SK-N-SH (cell line): Measurements from ENCODE around the gene YIPF5. TPM values are rescaled to one million over a fixed set of nuclear protein-coding genes. Genes with fewer than 3 reads are reported as not detected.

Experiments
- CTCF ChIA-PET: fragments of 300-600, 350-600 bp; formaldehyde crosslinking; extraction: SDS; loops from one replicate; lab custom pipeline; 2021; lab: Yijun Ruan, JAX
- POLR2A ChIA-PET: fragments of 350-600 bp; sonication (Branson Sonifier 250); formaldehyde crosslinking; extraction: SDS; loops from one replicate; lab custom pipeline; 2020; ENCODE audit warnings: antibody characterized with exemption, inconsistent platforms; lab: Yijun Ruan, JAX
- DNase-seq: peaks from one replicate; pipeline ENCODE4 v3.0.0; 2012
- H2AFZ ChIP-seq: fragments of 200-600 bp; sonication (generic); 2 replicates; pipeline ENCODE4 v1.8.1; 2016; ENCODE audit warnings: antibody characterized with exemption, mild to moderate bottlenecking, low read depth
- H3F3A ChIP-seq: fragments of 200-600 bp; sonication (generic); replicated peaks from 2 replicates; pipeline ENCODE3; 2016; ENCODE audit warnings: antibody characterized with exemption, mild to moderate bottlenecking; ENCODE audit not compliant: insufficient read depth
- H3K27ac ChIP-seq, 2 experiments: fragments of 200-500 bp in 1 of 2; fragments of 200-600 bp in 1 of 2; sonication (Bioruptor generic) in 1 of 2; sonication (generic), shearing (Covaris generic) in 1 of 2; 2 replicates each; pipeline versions ENCODE4 v1.5.1 to v1.6.1; 2014 to 2016; ENCODE audit warnings: low read depth in 2 of 2, inconsistent platforms in 1 of 2, low read length in 1 of 2, mild to moderate bottlenecking in 1 of 2, mixed read lengths in 1 of 2
- H3K27me3 ChIP-seq: fragments of 200-600 bp; sonication (generic), shearing (Covaris generic); 2 replicates; pipeline ENCODE4 v1.6.1; 2016; ENCODE audit warnings: mixed run types; ENCODE audit not compliant: insufficient read depth
- H3K36me3 ChIP-seq, 2 experiments: fragments of 200-500 bp in 1 of 2; fragments of 200-600 bp in 1 of 2; sonication (Bioruptor generic) in 1 of 2; sonication (generic) in 1 of 2; replicated peaks in 1 of 2; 2 replicates each; pipeline versions ENCODE3 to v1.5.1; 2014 to 2016; ENCODE audit warnings: low read length in 1 of 2, mild to moderate bottlenecking in 1 of 2; ENCODE audit not compliant: insufficient read depth in 2 of 2, control insufficient read depth in 1 of 2
- H3K4me1 ChIP-seq, 2 experiments: fragments of 200-500 bp in 1 of 2; fragments of 200-600 bp in 1 of 2; sonication (Bioruptor generic) in 1 of 2; sonication (generic), shearing (Covaris generic) in 1 of 2; 2 replicates each; pipeline versions ENCODE4 v1.5.1 to v1.6.1; 2014 to 2016; ENCODE audit warnings: low read depth in 1 of 2, low read length in 1 of 2, mixed run types in 1 of 2; ENCODE audit not compliant: insufficient read depth in 2 of 2, control insufficient read depth in 1 of 2
- H3K4me2 ChIP-seq: fragments of 200-600 bp; sonication (generic), shearing (Covaris generic); 2 replicates; pipeline ENCODE4 v1.6.1; 2017; ENCODE audit warnings: mixed run types
- H3K4me3 ChIP-seq, 2 experiments: fragments of 200-500 bp in 1 of 2; fragments of 200-600 bp in 1 of 2; sonication (Bioruptor generic) in 1 of 2; sonication (generic), shearing (Covaris generic) in 1 of 2; 2 replicates each; pipeline versions ENCODE4 v1.5.1 to v1.8.1; 2014 to 2016; ENCODE audit warnings: low read depth in 2 of 2, inconsistent platforms in 1 of 2, low read length in 1 of 2, mild to moderate bottlenecking in 1 of 2, mixed read lengths in 1 of 2, moderate library complexity in 1 of 2
- H3K79me2 ChIP-seq: fragments of 200-600 bp; sonication (generic); 2 replicates; pipeline ENCODE4 v1.8.1; 2017; ENCODE audit warnings: mild to moderate bottlenecking; ENCODE audit not compliant: insufficient read depth
- H3K9ac ChIP-seq: fragments of 200-600 bp; sonication (generic); 2 replicates; pipeline ENCODE4 v1.6.1; 2017; ENCODE audit warnings: mixed run types
- H3K9me2 ChIP-seq: fragments of 200-600 bp; sonication (generic); 2 replicates; pipeline ENCODE4 v1.6.1; 2017; ENCODE audit warnings: mixed run types
- H3K9me3 ChIP-seq: fragments of 200-600 bp; sonication (generic); 2 replicates; pipeline ENCODE4 v1.6.1; 2017; ENCODE audit warnings: mixed run types, mild to moderate bottlenecking, moderate library complexity
- H4K20me1 ChIP-seq: fragments of 200-600 bp; sonication (generic); 2 replicates; pipeline ENCODE4 v1.6.1; 2017; ENCODE audit warnings: mild to moderate bottlenecking, mixed run types; ENCODE audit not compliant: insufficient read depth
- EP300 ChIP-seq, 2 experiments: IDR thresholded peaks; 2 replicates each; pipeline versions ENCODE4 v1.4.0 to v1.6.1; 2012; ENCODE audit warnings: borderline replicate concordance in 1 of 2, low read depth in 1 of 2, low read length in 1 of 2
- EZH2phosphoT487 ChIP-seq: fragments of 200-600 bp; sonication (generic); IDR thresholded peaks from 2 replicates; pipeline ENCODE4 v1.6.1; 2017; ENCODE audit warnings: low read depth, mixed run types, mild to moderate bottlenecking, antibody characterized with exemption, moderate library complexity, borderline replicate concordance
- FOXJ3 ChIP-seq: sonication (generic); formaldehyde crosslinking; IDR thresholded peaks from 2 replicates; pipeline ENCODE4 v1.5.1; 2020; ENCODE audit warnings: mild to moderate bottlenecking, missing genetic modification reagents
- FOXM1 ChIP-seq: IDR thresholded peaks from 2 replicates; pipeline ENCODE4 v1.4.0; 2012; ENCODE audit warnings: low read depth, mild to moderate bottlenecking
- GABPA ChIP-seq: IDR thresholded peaks from 2 replicates; pipeline ENCODE4 v1.4.0; 2012; ENCODE audit warnings: low read depth, mild to moderate bottlenecking
- IRF3 ChIP-seq: fragments of 150-350 bp; IDR thresholded peaks from 2 replicates; pipeline ENCODE4 v1.6.1; 2016; ENCODE audit warnings: mild to moderate bottlenecking, low read depth, low read length
- JUND ChIP-seq: IDR thresholded peaks from 2 replicates; pipeline ENCODE4 v1.4.0; 2012
- MEF2A ChIP-seq: IDR thresholded peaks from 2 replicates; pipeline ENCODE4 v1.4.0; 2012; ENCODE audit warnings: low read depth, borderline replicate concordance
- MXI1 ChIP-seq: IDR thresholded peaks from 2 replicates; pipeline ENCODE4 v1.6.1; 2012; ENCODE audit warnings: mild to moderate bottlenecking, low read depth, low read length, improper control_type of control experiment
- PBX3 ChIP-seq: IDR thresholded peaks from 2 replicates; pipeline ENCODE4; 2012
- POLR2AphosphoS5 ChIP-seq: IDR thresholded peaks from 2 replicates; pipeline ENCODE4 v1.6.1; 2012; ENCODE audit warnings: low read depth, low read length
- RAD21 ChIP-seq: IDR thresholded peaks from 2 replicates; pipeline ENCODE4 v1.6.1; 2012; ENCODE audit warnings: mild to moderate bottlenecking, low read length
- RCOR1 ChIP-seq: fragments of 150-350 bp; IDR thresholded peaks from 2 replicates; pipeline ENCODE4 v1.6.1; 2017; ENCODE audit warnings: antibody characterized with exemption, low read length
- RFX5 ChIP-seq: IDR thresholded peaks from 2 replicates; pipeline ENCODE4 v1.6.1; 2012; ENCODE audit warnings: mild to moderate bottlenecking, improper control_type of control experiment, low read length
- SIN3A ChIP-seq: IDR thresholded peaks from 2 replicates; pipeline ENCODE4 v1.6.1; 2012; ENCODE audit warnings: low read depth, mild to moderate bottlenecking, low read length, moderate library complexity, borderline replicate concordance
- TAF1 ChIP-seq: IDR thresholded peaks from 2 replicates; pipeline ENCODE4 v1.6.1; 2012; ENCODE audit warnings: low read depth, mild to moderate bottlenecking, low read length, moderate library complexity, borderline replicate concordance
- TCF12 ChIP-seq: IDR thresholded peaks from 2 replicates; pipeline ENCODE4 v1.4.0; 2012
- ZBTB33 ChIP-seq: IDR thresholded peaks from 2 replicates; pipeline ENCODE4 v1.4.0; 2012; ENCODE audit warnings: low read depth, borderline replicate concordance
- WGBS: methylation state at CpG from one replicate; pipeline ENCODE4 v1.1.6; 2017; ENCODE audit warnings: low lambda C conversion rate; 5-methylcytosine and 5-hydroxymethylcytosine counted together
- polyA plus RNA-seq, 3 experiments: library from polyadenylated mRNA; depleted of rRNA; stranded (reverse); fragments of >200 nt; gene quantifications; 2 replicates each; pipeline ENCODE4 v1.2.3, GENCODE V29; 2012
- TF ChIP-seq, protein P1 (sequence below): fragments of 150-350 bp; IDR thresholded peaks from 2 replicates; pipeline ENCODE4 v1.6.1; 2017; ENCODE audit warnings: antibody characterized with exemption, low read length, low read depth, borderline replicate concordance

YIPF5 gene
- polyA plus RNA-seq, 1 of the 3 experiments (the other 2 are of a cell fraction), result 36.2 TPM

- H3K4me3 ChIP-seq, result no peak overlapping the region
- no peaks in the 10 kb centered on the region for H3K27me3 ChIP-seq
- no peak for DNase-seq
- H3F3A ChIP-seq, result no peaks in the 10 kb centered on the region
- POLR2A ChIA-PET, result no interaction called here
- H3K9ac ChIP-seq, result no peak overlapping the region
- H2AFZ ChIP-seq, result no peak overlapping the region
- H3K9me3 ChIP-seq, result no peaks in the 10 kb centered on the region
- WGBS, result 97% methylated on average over 1 of the region's 1 CpG
- H3K4me2 ChIP-seq, result no peak overlapping the region
- H3K9me2 ChIP-seq, result no peaks in the 10 kb centered on the region
- H4K20me1 ChIP-seq, result no peaks in the 10 kb centered on the region
- no peak for TF ChIP-seq PBX3
- TF ChIP-seq SIN3A, result no peak
- TF ChIP-seq MXI1, result no peak
- no peak for TF ChIP-seq TCF12
- no peak for TF ChIP-seq RCOR1
- no peak for TF ChIP-seq ZBTB33
- no peak for TF ChIP-seq EP300 (IDR thresholded peaks at IDR 0.05; ENCODE audit: borderline replicate concordance in 1 of 2, low read depth in 1 of 2, low read length in 1 of 2)
- no peak for TF ChIP-seq IRF3
- TF ChIP-seq TAF1, result no peak
- TF ChIP-seq RFX5, result no peak
- no peak for TF ChIP-seq GABPA
- TF ChIP-seq MEF2A, result no peak
- TF ChIP-seq FOXJ3 (CRISPR knock-in tag), result no peak
- TF ChIP-seq FOXM1, result no peak
- no peak for TF ChIP-seq EZH2phosphoT487
- TF ChIP-seq POLR2AphosphoS5, result no peak
- no peak for TF ChIP-seq JUND
- TF ChIP-seq, protein P1, sequence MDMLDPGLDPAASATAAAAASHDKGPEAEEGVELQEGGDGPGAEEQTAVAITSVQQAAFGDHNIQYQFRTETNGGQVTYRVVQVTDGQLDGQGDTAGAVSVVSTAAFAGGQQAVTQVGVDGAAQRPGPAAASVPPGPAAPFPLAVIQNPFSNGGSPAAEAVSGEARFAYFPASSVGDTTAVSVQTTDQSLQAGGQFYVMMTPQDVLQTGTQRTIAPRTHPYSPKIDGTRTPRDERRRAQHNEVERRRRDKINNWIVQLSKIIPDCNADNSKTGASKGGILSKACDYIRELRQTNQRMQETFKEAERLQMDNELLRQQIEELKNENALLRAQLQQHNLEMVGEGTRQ, result no peak
- TF ChIP-seq RAD21, result no peak
- TF ChIP-seq, all 33 proteins: peak for 0
- Histone ChIP-seq H3K36me3 (no peaks in the 10 kb centered on the region), H3K4me1 (peaks cover 0 to 3% of the 10 kb centered on the region in 2 experiments; a peak in 1 of 4 replicates), H3K27ac (no peak overlapping the region), H3K79me2 (no peaks in the 10 kb centered on the region)
- CTCF ChIA-PET, result interaction anchor here (1.0 to 2.4 kb wide), 2 partner anchors 14 to 319 kb away, joined by 4 to 7 read pairs; no protein-coding TSS in a partner anchor
Observed at GRCh38 chr5:144143625-144144024, 26.8 kb downstream of the YIPF5 start.
